ENCODE measurements around the gene TIGAR.

GRCh38 chr12:4388032-4388431 lies 67.0 kb downstream of the TIGAR start:
- TF ChIP-seq GATA2 (IDR thresholded peaks at IDR 0.05; ENCODE audit: low read depth, low read length) (no peak), GATA3 (IDR thresholded peaks at IDR 0.05; ENCODE audit: low read depth, low read length) (no peak)

All from SH-SY5Y (cell line).